LNCaP clone FGC (cell line): ENCODE measurements around the gene MTX1.

Experiments used
- DNase-seq: peaks from one replicate; pipeline ENCODE4 v3.0.0-alpha.2; 2011; ENCODE audit warnings: low read depth
- H3K4me3 ChIP-seq: 2 replicates; pipeline ENCODE4 v1.5.1; 2011; ENCODE audit warnings: mild to moderate bottlenecking, low read depth, low read length, control low read depth
- TF ChIP-seq, protein P1 (sequence below): IDR thresholded peaks from 2 replicates; pipeline ENCODE4 v1.5.1; 2012; ENCODE audit warnings: mild to moderate bottlenecking; ENCODE audit not compliant: control insufficient read depth, insufficient read depth; ENCODE audit errors: extremely low read depth

Gene MTX1

DNA sequence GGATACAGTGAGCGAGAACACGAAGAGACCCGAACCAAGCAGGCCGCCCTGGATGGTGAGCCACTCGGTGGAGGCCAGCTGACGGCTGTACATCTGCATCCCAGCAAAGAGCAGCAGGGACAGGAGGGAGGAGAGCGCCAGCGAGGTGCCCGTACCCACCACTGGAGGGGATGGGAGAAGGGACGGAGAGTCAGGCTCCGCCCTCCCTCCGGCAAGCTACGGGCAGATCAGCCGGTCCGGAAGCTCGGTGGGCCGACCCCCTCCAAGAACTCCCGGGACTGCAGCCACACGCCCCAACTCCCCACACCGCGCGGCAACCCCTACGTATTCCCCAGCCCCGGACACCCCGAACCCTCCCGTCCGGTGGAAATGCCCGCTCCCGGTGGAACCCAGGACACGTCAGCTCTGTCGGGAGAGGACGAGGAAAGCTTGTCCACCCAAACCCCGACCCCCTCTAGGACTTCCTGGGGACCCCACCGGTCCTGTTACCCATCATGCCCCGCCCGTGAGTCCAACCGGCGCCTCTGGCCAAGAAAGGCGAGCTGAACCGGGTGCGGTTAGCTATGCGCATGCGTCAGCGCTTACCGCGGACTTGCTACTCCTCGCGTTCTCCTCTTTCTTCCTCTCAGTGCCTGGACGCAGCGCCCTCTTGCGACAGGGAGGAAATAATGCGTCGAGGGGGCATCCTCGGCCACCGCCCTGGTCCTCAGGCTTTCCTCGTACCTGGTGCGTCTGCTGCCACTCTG, 35.6 kb upstream of the MTX1 start, which contains the start of gene KRTCAP2:
KRTCAP2 (minus strand) TSS at position 573 of the 746 bp plus-strand sequence; CDS start at position 493, 80 bp downstream.
- peak within 1 kb of the TSS; percentile 72 for H3K4me3 ChIP-seq
- peak; percentile 87 for DNase-seq
- TF ChIP-seq, protein P1, sequence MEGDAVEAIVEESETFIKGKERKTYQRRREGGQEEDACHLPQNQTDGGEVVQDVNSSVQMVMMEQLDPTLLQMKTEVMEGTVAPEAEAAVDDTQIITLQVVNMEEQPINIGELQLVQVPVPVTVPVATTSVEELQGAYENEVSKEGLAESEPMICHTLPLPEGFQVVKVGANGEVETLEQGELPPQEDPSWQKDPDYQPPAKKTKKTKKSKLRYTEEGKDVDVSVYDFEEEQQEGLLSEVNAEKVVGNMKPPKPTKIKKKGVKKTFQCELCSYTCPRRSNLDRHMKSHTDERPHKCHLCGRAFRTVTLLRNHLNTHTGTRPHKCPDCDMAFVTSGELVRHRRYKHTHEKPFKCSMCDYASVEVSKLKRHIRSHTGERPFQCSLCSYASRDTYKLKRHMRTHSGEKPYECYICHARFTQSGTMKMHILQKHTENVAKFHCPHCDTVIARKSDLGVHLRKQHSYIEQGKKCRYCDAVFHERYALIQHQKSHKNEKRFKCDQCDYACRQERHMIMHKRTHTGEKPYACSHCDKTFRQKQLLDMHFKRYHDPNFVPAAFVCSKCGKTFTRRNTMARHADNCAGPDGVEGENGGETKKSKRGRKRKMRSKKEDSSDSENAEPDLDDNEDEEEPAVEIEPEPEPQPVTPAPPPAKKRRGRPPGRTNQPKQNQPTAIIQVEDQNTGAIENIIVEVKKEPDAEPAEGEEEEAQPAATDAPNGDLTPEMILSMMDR = peak; percentile 99

DNA sequence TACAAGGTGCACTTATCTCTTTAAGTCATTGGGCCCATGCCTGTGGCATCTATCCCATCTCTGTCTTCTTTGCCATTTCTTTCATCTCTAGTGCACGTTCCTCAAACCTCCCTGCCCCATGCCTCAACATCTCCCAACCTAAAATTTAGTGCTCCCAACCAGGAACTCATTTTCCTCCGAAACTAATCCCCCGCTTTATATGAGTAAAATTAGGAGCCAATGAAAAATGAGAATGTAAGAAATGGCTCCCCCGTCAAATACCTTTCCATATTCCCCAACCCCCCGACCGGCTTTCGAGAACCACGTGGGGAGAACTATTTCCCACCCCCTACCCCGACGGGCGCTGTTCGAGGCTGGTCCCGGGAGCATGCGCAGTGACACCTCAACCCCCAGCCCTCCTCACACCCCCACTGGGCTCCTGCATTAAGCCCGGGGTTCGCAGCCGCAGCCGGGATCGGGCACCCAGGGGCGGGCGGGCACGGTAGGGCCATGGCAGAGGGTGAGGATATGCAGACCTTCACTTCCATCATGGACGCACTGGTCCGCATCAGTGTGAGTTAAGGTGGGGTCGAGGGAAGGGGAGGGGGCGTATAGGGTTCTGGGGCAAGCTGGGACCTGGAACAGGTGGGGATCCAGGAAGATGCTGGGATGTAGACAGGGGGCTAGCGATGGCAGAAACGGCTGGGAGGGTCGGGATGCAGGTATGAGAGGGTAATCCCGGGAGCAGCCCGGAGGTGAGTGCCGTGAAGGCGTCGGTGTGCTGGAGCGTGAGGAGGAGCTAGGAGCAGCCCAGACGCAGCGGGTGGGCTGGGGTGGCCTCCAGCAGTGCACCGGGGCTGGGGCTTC, 34.8 kb upstream of the MTX1 start, which contains the start of gene TRIM46:
TRIM46 (plus strand) TSS at position 372 of the 846 bp plus-strand sequence; CDS start at position 490, 118 bp downstream.
- TF ChIP-seq, protein P1 = no peak
- DNase-seq = no peak
- peak within 1 kb of the TSS; percentile 72 for H3K4me3 ChIP-seq

DNA sequence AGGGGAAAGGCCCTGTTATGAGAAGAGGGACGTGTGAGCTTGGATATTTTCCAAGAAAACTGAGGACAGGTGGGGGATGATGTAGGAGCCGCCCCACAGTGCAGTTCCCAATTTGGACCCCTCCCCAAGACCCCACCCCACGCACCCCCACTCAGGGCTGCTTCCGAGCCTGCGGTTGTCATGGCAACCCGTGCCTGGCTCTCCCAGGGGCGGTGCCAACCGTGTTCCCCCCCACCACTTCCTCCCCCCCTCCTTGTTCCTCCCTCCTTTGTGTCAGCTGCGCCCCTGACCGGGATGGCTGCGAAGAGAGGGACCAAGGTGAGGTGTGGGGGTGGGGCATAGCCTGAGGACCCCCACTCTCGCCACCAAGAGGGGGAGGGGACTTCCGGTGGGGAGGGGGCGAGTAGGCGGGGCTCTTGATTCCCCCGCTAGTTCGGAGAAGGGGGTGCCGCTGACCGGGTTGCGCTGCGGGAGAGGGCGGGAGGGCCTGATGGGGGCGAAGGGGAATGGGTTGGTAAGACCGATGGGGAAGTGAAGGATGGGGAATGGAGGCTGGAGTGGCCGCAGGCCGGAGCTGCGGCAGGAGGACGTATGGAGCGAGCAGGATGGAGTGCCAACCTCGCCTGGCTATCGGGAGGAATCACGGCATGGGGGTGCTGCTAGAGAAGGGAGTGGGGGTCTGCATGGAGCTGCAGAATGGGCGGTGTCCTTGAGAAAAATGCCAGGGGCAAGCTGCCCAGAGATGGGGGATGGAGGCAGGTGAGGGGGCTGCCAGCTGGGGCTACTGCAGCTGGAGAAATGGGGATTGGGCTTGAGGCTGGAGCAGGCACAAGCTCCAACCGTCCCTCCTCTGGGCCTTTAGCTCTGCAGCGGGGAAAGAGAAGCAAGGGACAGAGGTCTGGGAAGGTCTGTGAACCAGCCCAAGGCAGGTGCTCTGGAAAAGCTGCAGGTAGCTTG, 33.9 kb upstream of the MTX1 start:
- DNase-seq = no peak
- H3K4me3 ChIP-seq = peak overlapping the region; percentile 72
- TF ChIP-seq, protein P1 = no peak

DNA sequence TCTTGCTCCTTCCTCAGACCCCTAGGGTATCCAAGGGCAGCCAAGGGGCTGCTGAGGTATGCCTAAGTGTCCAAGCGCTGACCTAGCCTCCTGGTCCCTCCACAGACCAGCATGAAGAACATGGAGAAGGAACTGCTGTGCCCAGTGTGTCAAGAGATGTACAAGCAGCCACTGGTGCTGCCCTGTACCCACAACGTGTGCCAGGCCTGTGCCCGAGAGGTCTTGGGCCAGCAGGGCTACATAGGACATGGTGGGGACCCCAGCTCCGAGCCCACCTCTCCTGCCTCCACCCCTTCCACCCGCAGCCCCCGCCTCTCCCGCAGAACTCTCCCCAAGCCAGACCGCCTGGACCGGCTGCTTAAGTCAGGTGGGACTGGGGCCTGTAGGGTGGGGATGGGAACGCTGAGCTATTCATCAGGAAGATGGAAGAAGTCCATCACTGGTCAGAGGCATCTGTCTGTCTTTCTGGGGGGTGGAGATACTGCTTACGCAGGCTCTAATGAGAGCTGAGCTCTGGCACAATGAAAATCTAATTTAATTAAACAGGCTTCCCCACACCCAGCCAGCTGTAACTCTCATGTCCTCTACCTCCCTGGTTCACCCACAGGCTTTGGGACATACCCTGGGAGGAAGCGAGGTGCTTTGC, 33.1 kb upstream of the MTX1 start:
- H3K4me3 ChIP-seq = no peak overlapping the region
- TF ChIP-seq, protein P1 = no peak
- DNase-seq = no peak

DNA sequence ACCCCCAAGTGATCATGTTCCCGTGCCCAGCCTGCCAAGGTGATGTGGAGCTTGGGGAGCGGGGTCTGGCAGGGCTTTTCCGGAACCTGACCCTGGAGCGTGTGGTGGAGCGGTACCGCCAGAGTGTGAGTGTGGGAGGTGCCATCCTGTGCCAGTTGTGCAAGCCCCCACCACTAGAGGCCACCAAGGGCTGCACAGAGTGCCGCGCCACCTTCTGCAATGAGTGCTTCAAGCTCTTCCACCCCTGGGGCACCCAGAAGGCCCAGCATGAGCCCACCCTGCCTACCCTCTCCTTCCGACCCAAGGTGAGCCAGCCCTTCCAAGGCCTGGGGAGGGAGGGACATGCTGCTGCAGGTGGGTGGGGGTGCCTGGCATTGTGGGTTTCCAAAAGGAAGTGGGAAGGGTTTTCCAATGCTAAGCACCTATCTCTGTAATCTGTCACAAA, 32.5 kb upstream of the MTX1 start:
- no peak for DNase-seq
- H3K4me3 ChIP-seq = no peak overlapping the region
- TF ChIP-seq, protein P1 = no peak
